HCT116 (cell line): Measurements from ENCODE around the gene SPOCK3.

ENCODE experiments used
- CTCF ChIP-seq, 3 experiments: fragments of 200-600 bp in 1 of 3; sonication (generic) in 1 of 3; IDR thresholded peaks in 2 of 3; conservative IDR thresholded peaks in 1 of 3; 2 replicates each; pipeline ENCODE4 v1.5.1; 2012 to 2017; ENCODE audit warnings: low read depth in 2 of 3, low read length in 2 of 3, antibody characterized with exemption in 1 of 3, borderline replicate concordance in 1 of 3, control low read depth in 1 of 3, mild to moderate bottlenecking in 1 of 3, mixed read lengths in 1 of 3, mixed run types in 1 of 3, moderate library complexity in 1 of 3; ENCODE audit not compliant: insufficient read depth in 1 of 3
- EGR1 ChIP-seq: IDR thresholded peaks from 2 replicates; pipeline ENCODE4 v1.6.1; 2012; ENCODE audit warnings: low read depth
- EZH2 ChIP-seq: fragments of 200-600 bp; sonication (generic); IDR thresholded peaks from 2 replicates; pipeline ENCODE4 v1.6.1; 2017; ENCODE audit warnings: antibody characterized with exemption, mixed run types
- POLR2AphosphoS5 ChIP-seq: IDR thresholded peaks from 2 replicates; pipeline ENCODE4 v1.6.1; 2011; ENCODE audit warnings: mild to moderate bottlenecking, low read depth, low read length, moderate library complexity

GRCh38 chr4:166808380-166808779 lies 425.9 kb downstream of the SPOCK3 start:
- TF ChIP-seq CTCF (IDR thresholded peaks at IDR 0.05 in 2 of 3, conservative IDR thresholded peaks at IDR 0.05 in 1 of 3; ENCODE audit: borderline replicate concordance in 1 of 3, insufficient read depth in 1 of 3, low read depth in 2 of 3, low read length in 2 of 3), result no peak
- TF ChIP-seq EGR1, result no peak
- no peak for TF ChIP-seq EZH2
- TF ChIP-seq POLR2AphosphoS5, result no peak
